HPDE6-E6E7 (cell line): ENCODE data around the gene KLF11.
A peak's percentile ranks its signal among the peaks of the same experiment; 100 is the strongest.

Source experiments
- DNase-seq: peaks from one replicate; pipeline ENCODE4 v3.0.0; 2011; ENCODE audit warnings: missing footprints; ENCODE audit errors: extremely low spot score

KLF11 gene

GRCh38 chr2:10063566-10063965 is 20.2 kb downstream of the KLF11 start:
- no peak for DNase-seq

GRCh38 chr2:10064932-10065772 is 21.8 kb downstream of the KLF11 start:
- no peak for DNase-seq

- no peak for DNase-seq
Measured at GRCh38 chr2:10065773-10066055, 22.4 kb downstream of the KLF11 start.

- no peak for DNase-seq
Measured at GRCh38 chr2:10067330-10067729, 24.0 kb downstream of the KLF11 start.

- DNase-seq: no peak
Measured at GRCh38 chr2:10067881-10068280, 24.5 kb downstream of the KLF11 start.

GRCh38 chr2:10071176-10071575 is 27.8 kb downstream of the KLF11 start:
- DNase-seq: no peak

- no peak for DNase-seq
Measured at GRCh38 chr2:10071595-10071994, 28.2 kb downstream of the KLF11 start.

- peak; percentile 89 for DNase-seq
Measured at GRCh38 chr2:10072656-10073480, 29.5 kb downstream of the KLF11 start.

GRCh38 chr2:10073706-10074105 is 30.4 kb downstream of the KLF11 start:
- no peak for DNase-seq

- DNase-seq: no peak
Measured at GRCh38 chr2:10075101-10075500, 31.8 kb downstream of the KLF11 start.

GRCh38 chr2:10075571-10076209 is 32.3 kb downstream of the KLF11 start:
- no peak for DNase-seq

GRCh38 chr2:10076511-10076910 is 33.2 kb downstream of the KLF11 start:
- no peak for DNase-seq

- DNase-seq: no peak
Measured at GRCh38 chr2:10076988-10077527, 33.7 kb downstream of the KLF11 start.

GRCh38 chr2:10078001-10078400 is 34.7 kb downstream of the KLF11 start:
- DNase-seq: no peak

GRCh38 chr2:10078704-10079265 is 35.4 kb downstream of the KLF11 start:
- DNase-seq: no peak

GRCh38 chr2:10079266-10079869 is 36.0 kb downstream of the KLF11 start:
- no peak for DNase-seq

GRCh38 chr2:10079870-10080535 is 36.7 kb downstream of the KLF11 start, which contains the start of gene CYS1:
Gene CYS1 (minus strand): TSS chr2:10080411. CDS start chr2:10080223, 188 bp downstream.
- no peak for DNase-seq

- no peak for DNase-seq
Measured at GRCh38 chr2:10080536-10081304, 37.4 kb downstream of the KLF11 start.

GRCh38 chr2:10083046-10083445 is 39.7 kb downstream of the KLF11 start:
- no peak for DNase-seq

- DNase-seq: no peak
Measured at GRCh38 chr2:10083692-10084211, 40.4 kb downstream of the KLF11 start.
